SW480 (cell line): Measurements from ENCODE around the gene BAIAP2L2.
"Not testable (repeated sequence)": the region's sequence is repeated elsewhere in the genome, so short reads cannot be mapped to it uniquely, and the experiment has no call there.

ENCODE experiments used
- DNase-seq: peaks from one replicate; pipeline ENCODE4 v3.0.0-alpha.2; 2016; ENCODE audit warnings: low spot score

BAIAP2L2 gene

GRCh38 chr22:38081636-38081940, 28.9 kb downstream of the BAIAP2L2 start:
- no peak for DNase-seq

- DNase-seq, result peak; percentile 37
Observed at GRCh38 chr22:38080850-38081635, 29.4 kb downstream of the BAIAP2L2 start.

DNA sequence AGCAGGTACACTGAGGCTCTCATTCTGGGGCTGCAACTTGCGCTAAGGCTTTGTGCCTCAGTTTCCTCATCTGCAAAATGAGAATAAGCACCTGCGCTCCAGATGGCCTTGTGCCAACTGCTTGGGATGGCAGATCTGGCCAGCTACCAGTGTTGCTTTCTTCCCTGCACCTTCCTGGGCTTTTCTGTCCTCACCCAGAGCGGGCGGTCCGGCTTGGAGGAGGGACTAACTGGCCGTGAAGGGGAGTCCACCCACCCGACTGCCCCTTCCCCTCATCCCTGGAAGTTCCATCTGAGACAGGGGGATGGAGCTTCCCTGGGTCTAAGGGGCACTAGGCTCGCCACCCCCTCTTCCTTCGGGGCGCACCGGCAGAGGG, 30.0 kb downstream of the BAIAP2L2 start:
- no peak for DNase-seq

- no peak for DNase-seq
Observed at GRCh38 chr22:38079804-38080203, 30.7 kb downstream of the BAIAP2L2 start.

DNA sequence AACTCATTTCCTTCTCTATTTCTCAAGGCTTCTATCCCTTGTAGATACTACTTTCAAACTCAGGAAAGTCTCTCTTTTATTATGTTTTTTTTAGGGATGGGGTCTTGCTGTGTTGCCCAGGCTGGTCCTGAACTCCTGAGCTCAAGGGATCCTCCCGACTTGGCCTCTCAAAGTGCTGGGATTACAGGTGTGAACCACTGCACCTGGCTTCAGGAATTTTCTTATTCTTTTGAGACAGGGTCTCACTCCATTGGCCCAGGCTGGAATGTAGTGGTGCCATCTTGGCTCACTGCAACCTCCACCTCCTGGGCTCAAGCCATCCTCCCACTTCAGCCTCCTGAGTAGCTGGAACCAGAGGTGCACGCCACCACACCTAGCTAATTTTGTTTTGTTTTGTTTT, 31.3 kb downstream of the BAIAP2L2 start:
- not testable (repeated sequence) for DNase-seq

DNA sequence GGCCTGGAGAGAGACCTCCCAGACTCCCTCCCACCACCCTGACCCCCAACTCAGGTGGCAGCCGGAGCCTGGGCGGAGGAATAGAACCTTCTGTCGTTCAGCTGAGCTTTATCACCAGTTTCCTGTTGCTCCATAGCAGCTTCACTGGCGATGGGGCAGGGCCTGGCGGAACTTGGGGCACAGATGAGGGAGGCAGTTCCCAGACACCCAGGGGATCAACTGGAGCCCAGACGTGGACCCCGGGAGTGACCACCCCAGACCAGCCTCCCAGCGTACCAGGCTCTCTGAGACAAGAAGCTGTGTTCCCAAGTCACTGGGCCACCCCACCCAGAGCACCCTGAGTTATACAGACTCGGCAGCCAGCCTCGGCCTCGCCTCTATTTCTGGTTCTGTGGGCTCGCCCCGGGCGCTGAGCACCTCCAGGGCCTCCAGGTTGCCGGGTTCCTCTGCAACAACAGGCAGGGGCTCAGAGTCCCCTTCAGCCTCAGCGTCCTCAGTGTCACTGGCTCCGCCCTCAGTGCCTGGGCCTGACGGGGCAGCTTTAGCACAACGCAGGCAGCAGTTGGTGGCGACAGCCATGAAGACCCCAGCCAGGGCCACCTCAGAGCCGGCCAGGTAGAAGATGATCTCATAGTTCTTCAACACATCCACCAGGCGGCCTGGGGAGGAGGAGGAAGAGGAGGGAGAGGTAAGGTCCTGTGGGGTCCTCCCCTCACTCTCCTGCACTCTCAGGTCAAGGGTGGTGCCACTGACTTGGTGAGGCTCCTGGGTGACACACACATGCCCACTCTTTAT, 32.2 kb downstream of the BAIAP2L2 start:
- DNase-seq, result no peak

DNA sequence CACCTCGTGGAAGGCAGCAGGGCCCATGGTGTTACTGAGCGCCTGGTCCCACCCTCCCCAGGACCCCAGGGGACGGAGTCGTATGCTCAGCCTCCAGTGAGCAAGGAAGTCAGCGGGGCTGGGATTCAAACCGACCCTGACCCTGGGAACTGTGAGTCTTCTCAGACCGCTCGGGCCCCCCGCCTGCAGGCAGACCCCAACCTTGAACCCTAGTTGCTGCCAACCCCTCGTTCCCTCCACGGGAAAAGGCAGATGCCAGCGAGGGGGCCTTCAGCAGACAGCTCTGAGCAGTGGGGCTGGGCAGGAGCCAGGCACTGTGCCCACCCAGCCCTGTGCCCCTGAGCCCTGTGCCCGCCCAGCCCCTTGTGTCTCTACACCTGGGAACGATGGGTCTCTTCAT, 32.9 kb downstream of the BAIAP2L2 start:
- no peak for DNase-seq

DNA sequence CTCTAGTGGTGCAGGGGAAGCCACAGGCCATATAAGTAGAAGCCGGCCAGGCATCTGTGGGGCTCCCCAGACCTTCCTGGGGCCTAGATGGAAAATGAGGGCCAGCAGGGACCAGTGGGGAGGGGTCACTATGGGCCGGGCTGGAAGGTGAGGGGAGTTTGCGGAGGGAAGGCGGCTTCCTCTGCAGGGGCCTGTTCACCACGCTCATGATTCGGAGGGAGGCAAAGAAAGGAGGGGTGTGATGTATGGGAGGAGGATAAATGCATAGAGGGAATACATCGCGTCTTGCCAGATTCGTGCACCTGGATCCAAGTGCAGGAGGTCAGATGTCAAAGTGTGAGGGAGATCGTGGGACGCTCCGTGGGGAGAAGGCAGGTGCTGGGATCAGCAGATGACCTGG, 33.4 kb downstream of the BAIAP2L2 start:
- no peak for DNase-seq

GRCh38 chr22:38075961-38076360, 34.5 kb downstream of the BAIAP2L2 start:
- no peak for DNase-seq

DNA sequence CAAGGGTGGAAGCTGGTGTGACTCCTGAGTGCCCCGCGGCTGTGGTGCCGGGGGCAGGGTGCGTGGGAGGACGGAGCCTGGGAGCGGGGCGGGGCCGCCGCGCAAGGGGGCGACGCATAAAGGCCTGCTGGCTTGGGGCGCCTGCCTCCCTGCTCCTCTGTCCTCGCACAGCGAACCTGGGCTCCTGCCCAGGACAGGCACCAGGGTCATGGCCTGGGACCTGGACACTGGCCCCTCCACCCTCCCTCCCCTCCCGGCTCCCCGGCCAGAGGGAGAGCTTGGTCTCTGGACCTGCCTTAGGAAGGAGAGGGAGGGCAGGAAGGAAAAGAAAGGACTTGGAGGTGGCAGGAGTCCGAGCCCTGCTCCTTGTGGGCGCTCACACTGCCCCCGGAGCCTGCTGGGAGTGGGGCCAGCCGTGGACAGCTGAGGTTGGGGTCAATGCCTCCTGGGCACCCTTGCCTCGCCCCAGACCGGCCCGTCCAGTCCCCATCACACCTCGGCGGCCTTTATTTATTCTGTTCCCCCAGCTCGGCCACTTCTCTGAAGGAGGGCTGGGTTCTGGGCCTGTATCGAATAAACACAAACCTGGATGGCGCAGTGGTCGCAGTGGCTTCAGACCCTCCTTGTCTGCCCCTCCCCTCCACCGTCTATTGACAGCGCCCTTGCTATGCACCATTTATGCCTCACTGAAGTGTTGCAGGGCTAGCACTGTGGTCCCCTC, 35.2 kb downstream of the BAIAP2L2 start:
- DNase-seq, result no peak

- no peak for DNase-seq
Observed at GRCh38 chr22:38074181-38075104, 36.0 kb downstream of the BAIAP2L2 start.

GRCh38 chr22:38073150-38074130, 37.0 kb downstream of the BAIAP2L2 start:
- DNase-seq, result no peak

DNA sequence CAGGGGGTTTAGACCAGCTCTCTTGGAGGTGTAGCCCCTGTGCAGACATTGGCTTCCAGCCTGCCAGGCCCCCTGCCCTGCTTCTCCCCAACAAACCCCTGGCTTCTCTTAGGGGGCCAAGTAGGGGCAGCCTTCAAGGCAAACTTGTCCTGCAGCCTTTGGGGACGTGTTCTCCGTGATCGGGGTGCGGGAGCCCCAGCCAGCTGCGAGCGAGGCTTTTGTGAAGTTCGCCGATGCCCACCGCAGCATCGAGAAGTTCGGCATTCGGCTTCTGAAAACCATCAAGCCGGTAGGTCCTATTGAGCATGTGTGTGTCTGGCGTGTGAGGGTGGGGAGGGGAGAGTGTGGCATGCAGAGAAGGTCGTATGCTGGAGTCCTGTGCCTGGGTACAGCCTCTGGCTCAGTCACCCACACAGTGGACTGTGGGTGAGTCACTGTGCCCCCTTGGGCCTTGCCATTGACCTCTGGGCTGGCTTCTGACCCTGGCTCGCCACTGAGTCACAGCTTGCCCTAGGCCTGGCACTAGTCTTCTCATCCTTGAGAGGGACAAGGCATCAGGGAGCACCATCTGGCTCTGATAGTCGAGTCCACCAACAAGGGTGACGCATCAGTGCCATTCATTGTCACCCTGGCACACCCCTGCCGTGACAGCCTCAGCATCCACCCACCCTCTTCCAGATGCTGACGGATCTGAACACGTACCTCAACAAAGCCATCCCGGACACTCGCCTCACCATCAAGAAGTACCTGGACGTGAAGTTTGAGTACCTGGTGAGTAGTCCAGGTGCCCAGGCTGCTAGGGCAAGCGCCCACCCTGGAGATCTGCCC, 37.9 kb downstream of the BAIAP2L2 start:
- no peak for DNase-seq

DNA sequence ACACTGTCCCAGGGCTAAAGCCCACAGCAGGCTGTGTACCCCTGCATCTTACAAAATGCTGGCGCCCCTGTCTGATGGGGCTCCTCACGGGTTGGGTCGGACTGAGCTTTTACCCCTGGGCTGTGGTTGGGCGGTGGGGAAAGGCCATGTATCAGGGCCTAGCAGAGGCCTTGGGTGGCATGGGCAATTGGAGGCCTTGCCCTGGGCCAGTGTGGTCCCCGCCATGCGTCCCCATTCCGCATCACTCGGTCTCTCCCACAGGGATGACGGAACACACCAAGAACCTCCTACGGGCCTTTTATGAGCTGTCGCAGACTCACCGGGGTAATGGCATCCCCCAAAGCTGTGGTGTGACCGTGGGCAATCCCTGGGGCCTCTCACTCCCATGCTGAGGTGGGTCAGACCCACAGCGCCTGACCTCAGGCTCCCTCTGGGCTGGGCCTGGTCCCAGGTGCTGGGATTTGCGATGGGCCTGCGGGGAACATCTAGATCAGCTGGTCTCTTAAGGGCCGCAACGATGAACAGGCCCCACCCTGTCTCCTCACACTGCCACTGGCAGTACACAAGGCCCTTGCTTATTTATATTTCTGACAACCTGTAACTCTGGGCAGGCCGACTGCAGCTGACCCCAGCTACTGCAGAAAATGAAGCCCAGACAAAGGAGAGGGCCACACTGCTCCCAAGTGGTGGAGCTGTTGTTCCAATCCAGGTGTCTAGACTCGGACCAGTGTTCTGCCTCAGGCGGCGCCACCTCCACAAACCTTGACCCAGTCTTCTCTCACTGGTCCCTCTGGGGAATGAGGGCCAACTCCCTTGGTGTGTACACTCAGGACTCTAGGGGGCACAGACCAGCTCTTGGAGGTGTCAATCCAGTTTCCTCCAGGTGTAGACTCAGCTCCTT, 38.8 kb downstream of the BAIAP2L2 start:
- DNase-seq, result no peak

DNA sequence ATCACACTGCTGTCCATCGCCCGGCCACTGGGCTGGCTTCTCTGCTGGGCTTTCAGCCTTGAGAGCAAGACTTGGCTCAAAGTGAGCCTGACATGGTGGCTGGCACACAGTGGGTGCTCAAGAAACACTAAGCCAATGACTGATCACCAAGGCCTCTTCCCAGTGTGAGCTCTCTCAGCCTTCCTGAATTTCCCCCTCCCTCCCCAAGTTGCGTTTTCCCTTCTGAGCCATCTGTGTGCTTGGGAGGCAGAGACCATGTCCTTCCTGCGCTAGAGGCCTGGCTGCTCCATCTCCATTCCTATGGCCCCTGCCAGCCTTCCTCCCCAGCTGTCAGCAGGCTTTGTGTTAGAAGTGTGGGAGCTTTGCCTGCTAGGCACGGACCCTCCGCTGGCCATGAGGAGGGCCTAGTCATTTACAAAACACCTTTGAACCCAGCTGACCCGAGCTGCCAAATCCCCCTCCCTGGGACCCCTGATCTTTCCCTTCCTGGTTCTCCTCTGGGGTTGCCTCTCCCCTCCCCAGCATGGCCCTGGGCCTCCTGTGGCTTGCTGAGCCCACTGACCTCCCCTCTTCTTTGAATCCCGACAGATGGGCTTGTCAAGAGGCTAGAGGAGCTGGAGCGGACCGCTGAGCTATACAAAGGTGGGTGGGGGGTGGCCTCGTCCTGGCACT, 40.1 kb downstream of the BAIAP2L2 start:
- no peak for DNase-seq

- DNase-seq, result no peak
Observed at GRCh38 chr22:38069372-38070249, 40.9 kb downstream of the BAIAP2L2 start.
